HUES6 (cell line): ENCODE results near the gene ITPR1.

Source experiments
- H3K27ac ChIP-seq: 2 replicates; pipeline ENCODE4 v1.7.0; 2013; ENCODE audit warnings: low read depth, mild to moderate bottlenecking, low read length, inconsistent platforms
- H3K27me3 ChIP-seq: 2 replicates; pipeline ENCODE4 v1.6.1; 2013; ENCODE audit warnings: low read length; ENCODE audit not compliant: control insufficient read depth, insufficient read depth
- H3K36me3 ChIP-seq: 2 replicates; pipeline ENCODE4 v1.6.1; 2013; ENCODE audit warnings: low read length; ENCODE audit not compliant: control insufficient read depth, insufficient read depth
- H3K4me1 ChIP-seq: 2 replicates; pipeline ENCODE4 v1.6.1; 2013; ENCODE audit warnings: low read length; ENCODE audit not compliant: control insufficient read depth, insufficient read depth
- H3K4me3 ChIP-seq: 2 replicates; pipeline ENCODE4 v1.5.1; 2013; ENCODE audit warnings: low read depth, low read length
- H3K9ac ChIP-seq: one replicate; pipeline ENCODE4 v1.6.1; 2013; ENCODE audit warnings: mild to moderate bottlenecking, low read length
- H3K9me3 ChIP-seq: 2 replicates; pipeline ENCODE4 v1.6.1; 2013; ENCODE audit warnings: low read depth, low read length; ENCODE audit not compliant: control insufficient read depth, insufficient read depth

Gene ITPR1

DNA sequence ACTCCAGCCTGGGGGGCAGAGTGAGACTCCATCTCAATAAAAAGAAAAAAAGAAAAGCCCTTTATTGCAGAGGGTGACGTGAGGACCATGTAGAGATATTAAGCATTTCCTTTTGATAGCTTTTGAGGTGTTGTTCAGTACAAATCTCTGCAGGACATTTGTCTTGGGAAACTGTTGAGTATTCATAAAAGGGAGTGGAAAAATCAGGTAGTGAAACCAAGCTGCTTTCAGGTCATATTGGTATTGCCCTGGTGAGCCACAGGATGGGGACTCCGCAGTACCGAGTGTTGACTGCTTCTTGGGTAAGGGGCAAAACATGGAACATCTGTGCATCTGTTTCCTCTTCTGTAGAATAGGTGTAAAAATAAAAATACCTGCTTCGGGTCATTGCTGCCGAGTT, 9.9 kb downstream of the ITPR1 start:
- no peaks in the 10 kb centered on the region for H3K9me3 ChIP-seq
- H3K36me3 ChIP-seq, result no peaks in the 10 kb centered on the region
- no peak overlapping the region for H3K4me3 ChIP-seq
- peaks cover 16% of the 10 kb centered on the region for H3K4me1 ChIP-seq
- no peak overlapping the region for H3K9ac ChIP-seq
- no peaks in the 10 kb centered on the region for H3K27me3 ChIP-seq
- H3K27ac ChIP-seq, result no peak overlapping the region

DNA sequence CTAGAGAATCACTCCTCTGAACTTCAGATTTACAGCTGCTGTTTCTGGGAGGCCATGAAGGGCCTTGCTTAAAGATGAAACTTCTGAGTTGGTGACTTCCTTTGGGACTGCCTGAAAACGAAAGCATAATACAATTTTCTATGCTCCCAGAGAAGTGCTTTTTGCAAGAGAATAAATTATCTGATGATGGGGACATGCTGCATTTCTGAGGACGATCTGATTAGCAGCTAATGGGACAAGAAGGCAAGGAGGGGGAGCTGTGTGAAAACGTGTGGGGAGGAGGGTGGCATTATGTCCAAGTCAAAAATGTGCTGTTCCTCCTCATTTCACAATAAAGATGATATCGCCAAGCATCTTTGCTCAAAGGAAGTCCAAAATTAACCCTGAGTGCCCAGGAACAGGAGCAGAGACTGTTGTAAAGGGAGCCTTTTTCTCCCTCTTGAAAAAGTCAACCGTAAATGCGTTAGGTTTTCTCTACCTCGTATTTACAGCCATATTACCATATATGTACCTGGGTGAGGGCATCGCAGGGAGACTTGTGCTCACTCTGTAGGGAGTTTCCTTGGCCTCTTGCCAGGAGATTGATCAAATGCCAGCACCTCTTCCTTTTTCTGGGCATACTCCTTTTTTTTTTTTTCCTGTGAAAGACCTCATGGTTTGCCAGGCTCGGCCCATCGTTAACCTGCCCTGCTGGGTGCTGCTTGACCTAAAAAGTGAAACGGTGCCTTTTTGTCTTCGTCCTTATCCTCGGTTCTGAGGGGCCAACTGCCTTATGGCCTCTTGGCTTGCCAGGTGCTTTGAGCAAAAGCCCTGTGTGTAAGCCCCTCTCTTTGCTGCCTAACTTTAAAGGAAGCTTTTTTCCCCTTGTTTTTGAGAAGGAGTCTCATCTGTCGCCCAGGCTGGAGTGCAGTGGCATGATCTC, 11.5 kb downstream of the ITPR1 start:
- Histone ChIP-seq H3K27ac (no peak overlapping the region), H3K36me3 (no peaks in the 10 kb centered on the region), H3K4me3 (no peak overlapping the region), H3K27me3 (no peaks in the 10 kb centered on the region), H3K4me1 (peaks cover 25% of the 10 kb centered on the region), H3K9me3 (no peaks in the 10 kb centered on the region), H3K9ac (no peak overlapping the region)

DNA sequence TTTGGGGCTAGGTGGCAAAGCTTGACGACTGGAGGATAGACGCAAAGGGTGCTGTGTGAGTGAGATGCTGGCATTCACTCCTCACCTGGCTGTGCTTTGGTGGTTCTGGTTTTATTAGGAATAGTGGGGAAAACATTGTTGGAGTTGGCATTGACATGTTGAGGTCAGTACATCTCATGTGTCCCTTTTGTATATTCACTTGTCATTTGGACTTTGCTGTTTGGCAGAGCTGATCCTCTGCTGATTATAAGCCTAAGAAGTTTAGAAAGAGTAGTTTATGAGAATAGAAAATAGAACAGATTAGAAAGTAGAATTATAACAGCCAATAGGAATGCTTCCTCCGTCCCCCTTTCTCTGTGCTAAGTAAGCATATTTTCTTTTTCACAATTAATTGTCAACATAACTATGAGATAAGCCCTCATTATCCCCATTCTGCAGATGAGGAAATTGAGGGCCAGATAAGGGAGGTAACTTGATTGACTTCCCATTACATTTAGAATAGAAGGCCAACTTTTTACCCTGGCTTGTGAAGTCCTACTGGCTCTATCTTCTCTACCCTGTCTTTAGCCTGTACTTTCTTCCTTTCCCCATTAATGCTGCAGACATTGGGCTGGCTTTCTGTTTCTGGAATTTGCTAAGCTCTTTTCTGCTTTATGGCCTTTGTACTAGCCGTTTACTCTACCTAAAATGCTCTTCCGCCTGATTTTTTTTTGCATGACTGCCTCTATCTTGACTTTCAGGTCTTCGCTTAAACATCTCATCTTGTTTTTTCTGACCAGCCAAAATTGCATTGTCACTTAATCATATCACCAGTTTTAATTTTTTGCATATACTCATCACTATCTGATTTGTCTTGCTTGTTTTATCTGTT, 12.8 kb downstream of the ITPR1 start:
- H3K4me3 ChIP-seq, result no peak overlapping the region
- no peak overlapping the region for H3K27ac ChIP-seq
- no peaks in the 10 kb centered on the region for H3K36me3 ChIP-seq
- H3K27me3 ChIP-seq, result no peaks in the 10 kb centered on the region
- H3K9me3 ChIP-seq, result no peaks in the 10 kb centered on the region
- no peak overlapping the region for H3K9ac ChIP-seq
- peaks cover 25% of the 10 kb centered on the region for H3K4me1 ChIP-seq

GRCh38 chr3:4506559-4507023, 13.4 kb downstream of the ITPR1 start:
- no peaks in the 10 kb centered on the region for H3K27me3 ChIP-seq
- H3K9ac ChIP-seq, result no peak overlapping the region
- 0 out of 2 replicates have a peak overlapping the region, but pooled peaks have one; percentile 1 for H3K27ac ChIP-seq
- H3K9me3 ChIP-seq, result no peaks in the 10 kb centered on the region
- peaks cover 25% of the 10 kb centered on the region for H3K4me1 ChIP-seq
- H3K36me3 ChIP-seq, result no peaks in the 10 kb centered on the region
- H3K4me3 ChIP-seq, result no peak overlapping the region

DNA sequence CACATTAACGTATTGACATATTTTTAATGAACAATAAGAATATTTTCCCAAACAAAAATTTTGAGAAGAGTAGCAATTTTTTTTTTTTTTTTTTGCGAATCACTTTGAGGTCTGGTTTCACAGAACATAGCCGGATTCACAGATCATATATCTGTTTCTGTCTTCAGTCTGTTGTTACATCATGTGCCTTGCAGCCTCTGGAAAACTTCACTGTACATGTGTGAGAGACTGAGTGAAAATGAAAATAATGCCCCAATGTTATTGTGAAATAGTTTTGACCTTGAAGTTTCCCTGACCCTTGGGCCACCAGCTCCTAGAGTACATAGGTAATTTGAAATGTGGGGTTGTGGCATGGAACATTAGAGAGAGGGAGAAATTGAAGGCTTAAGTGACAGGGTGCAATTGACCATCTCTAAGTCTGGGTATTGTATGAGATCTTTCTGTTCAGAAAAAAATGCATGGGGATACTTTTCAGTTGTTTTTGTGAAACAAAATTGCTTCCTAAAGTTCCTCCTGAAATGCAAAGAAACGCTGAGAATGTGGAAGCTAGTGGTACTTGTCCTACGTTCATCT, 14.0 kb downstream of the ITPR1 start:
- Histone ChIP-seq H3K4me1 (peaks cover 25% of the 10 kb centered on the region), H3K9ac (no peak overlapping the region), H3K27ac (0 out of 2 replicates have a peak overlapping the region, but pooled peaks have one; percentile 1), H3K36me3 (no peaks in the 10 kb centered on the region), H3K9me3 (no peaks in the 10 kb centered on the region), H3K4me3 (no peak overlapping the region), H3K27me3 (no peaks in the 10 kb centered on the region)

- Histone ChIP-seq H3K4me1 (peaks cover 25% of the 10 kb centered on the region), H3K9me3 (no peaks in the 10 kb centered on the region), H3K36me3 (no peaks in the 10 kb centered on the region), H3K27me3 (no peaks in the 10 kb centered on the region), H3K27ac (no peak overlapping the region), H3K4me3 (no peak overlapping the region), H3K9ac (no peak overlapping the region)
Measured at GRCh38 chr3:4508048-4508981, 15.2 kb downstream of the ITPR1 start.

DNA sequence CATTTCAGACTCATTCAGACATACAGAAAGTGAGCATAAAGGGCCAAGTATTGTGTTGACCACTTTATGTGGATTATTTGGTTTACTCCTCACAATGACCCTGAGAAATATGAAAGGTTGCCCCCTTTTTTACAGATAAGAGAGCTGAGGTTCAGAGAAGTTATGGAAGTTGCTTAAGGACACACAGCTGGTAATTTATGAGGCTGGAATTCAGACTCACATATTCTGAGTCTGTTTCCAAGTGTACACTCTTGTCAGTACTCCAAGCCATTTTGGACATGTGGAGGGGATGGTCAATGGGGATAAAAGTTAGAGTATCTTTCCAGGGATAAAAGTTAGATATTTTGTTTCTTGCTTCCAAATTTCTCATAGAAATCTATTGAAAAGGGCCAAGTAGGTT, 15.9 kb downstream of the ITPR1 start:
- no peaks in the 10 kb centered on the region for H3K36me3 ChIP-seq
- H3K27me3 ChIP-seq, result no peaks in the 10 kb centered on the region
- H3K9ac ChIP-seq, result no peak overlapping the region
- H3K27ac ChIP-seq, result no peak overlapping the region
- peaks cover 27% of the 10 kb centered on the region for H3K4me1 ChIP-seq
- no peak overlapping the region for H3K4me3 ChIP-seq
- no peaks in the 10 kb centered on the region for H3K9me3 ChIP-seq

DNA sequence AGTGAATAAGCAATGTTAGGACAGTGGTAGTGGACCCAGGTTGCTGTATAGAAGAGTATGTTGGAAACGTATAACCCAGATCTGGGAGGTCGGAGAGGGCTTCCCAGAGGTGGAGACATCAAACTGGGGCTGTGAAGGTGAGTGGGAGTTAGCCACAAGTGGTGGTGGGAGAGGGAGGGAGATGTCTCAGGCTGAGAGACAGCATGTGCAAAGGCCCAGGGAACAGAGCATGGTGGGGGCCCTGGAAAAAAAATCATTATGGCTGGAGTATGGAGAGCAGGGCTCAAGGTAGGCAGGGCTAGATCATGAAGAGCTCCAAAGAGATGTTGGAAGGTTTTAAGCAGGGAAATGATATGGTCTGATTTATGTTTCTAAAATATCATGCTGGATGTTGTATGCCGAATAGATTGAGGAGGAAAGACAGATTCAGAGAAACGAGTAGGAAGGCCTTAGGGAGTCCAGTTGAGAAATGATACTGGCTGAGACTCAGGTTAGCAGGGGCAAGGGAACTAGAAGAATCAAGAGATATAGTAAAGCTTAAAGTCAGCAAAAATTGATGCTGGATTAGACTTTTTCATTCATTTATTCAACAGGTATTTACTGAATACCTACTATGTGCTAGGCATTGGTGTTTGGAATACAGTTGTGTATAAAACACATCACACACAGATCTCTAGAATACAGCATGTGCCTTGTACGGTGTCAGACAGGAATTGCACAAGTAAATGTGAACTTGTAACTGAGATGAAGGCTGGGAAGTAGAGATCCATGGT, 17.0 kb downstream of the ITPR1 start:
- H3K36me3 ChIP-seq, result no peaks in the 10 kb centered on the region
- H3K27me3 ChIP-seq, result no peaks in the 10 kb centered on the region
- H3K9ac ChIP-seq, result no peak overlapping the region
- H3K27ac ChIP-seq, result no peak overlapping the region
- H3K4me3 ChIP-seq, result no peak overlapping the region
- peaks cover 27% of the 10 kb centered on the region for H3K4me1 ChIP-seq
- H3K9me3 ChIP-seq, result no peaks in the 10 kb centered on the region

GRCh38 chr3:4511491-4512262, 18.5 kb downstream of the ITPR1 start:
- no peaks in the 10 kb centered on the region for H3K9me3 ChIP-seq
- H3K4me1 ChIP-seq, result peaks cover 35% of the 10 kb centered on the region
- no peaks in the 10 kb centered on the region for H3K36me3 ChIP-seq
- no peaks in the 10 kb centered on the region for H3K27me3 ChIP-seq
- no peak overlapping the region for H3K27ac ChIP-seq
- no peak overlapping the region for H3K4me3 ChIP-seq
- no peak overlapping the region for H3K9ac ChIP-seq
